Sigmoid colon (tissue), 7 donors: ENCODE data around the gene SSC5D. TPM values are rescaled to one million over a fixed set of nuclear protein-coding genes. Genes with fewer than 3 reads are reported as not detected.

Experiments
- DNase-seq: peaks from one replicate; pipeline ENCODE4 v3.0.0-alpha.2; 2019
- H3K27ac ChIP-seq, 4 donors: fragments of 200-600 bp; sonication (generic); one replicate each; pipeline ENCODE4 v1.5.1; 2016 to 2019; ENCODE audit warnings: mild to moderate bottlenecking in 1 of 4
- H3K27me3 ChIP-seq, 3 donors: fragments of 200-600 bp; sonication (generic); one replicate each; pipeline ENCODE4 v1.5.1; 2019; ENCODE audit warnings: mild to moderate bottlenecking in 1 of 3
- H3K36me3 ChIP-seq, 4 donors: fragments of 200-600 bp; sonication (generic); one replicate each; pipeline ENCODE4 v1.5.1; 2016 to 2019
- H3K4me1 ChIP-seq, 4 donors: fragments of 200-600 bp; sonication (generic); one replicate each; pipeline ENCODE4 v1.5.1; 2017 to 2019
- H3K4me3 ChIP-seq, 4 donors: fragments of 200-600 bp; sonication (generic); one replicate each; pipeline ENCODE4 v1.5.1; 2017 to 2019; ENCODE audit warnings: mild to moderate bottlenecking in 2 of 4, moderate library complexity in 1 of 4
- H3K9me3 ChIP-seq, 4 donors: fragments of 200-600 bp in 3 of 4; sonication (generic) in 3 of 4; one replicate each; pipeline versions ENCODE4 v1.5.1 to v1.6.1; 2013 to 2019
- EP300 ChIP-seq, 4 donors: sonication (generic); formaldehyde crosslinking; IDR thresholded peaks; one replicate each; pipeline ENCODE4 v1.6.1; 2017; ENCODE audit warnings: antibody characterized with exemption in 4 of 4
- POLR2A ChIP-seq, 2 donors: fragments of 450-650 bp; IDR thresholded peaks; one replicate each; pipeline ENCODE4 v1.6.1; 2016; ENCODE audit warnings: antibody characterized with exemption in 2 of 2, mild to moderate bottlenecking in 2 of 2, moderate library complexity in 2 of 2
- POLR2AphosphoS5 ChIP-seq, 4 donors: sonication (generic); formaldehyde crosslinking; IDR thresholded peaks; one replicate each; pipeline ENCODE4 v1.6.1; 2017; ENCODE audit warnings: antibody characterized with exemption in 4 of 4
- WGBS, 2 donors: extraction: QIAGEN DNeasy Blood & Tissue Kit; methylation state at CpG; one replicate each; pipeline ENCODE4 v1.1.7; 2013; 5-methylcytosine and 5-hydroxymethylcytosine counted together
- intact Hi-C: fragments of 100-400 bp; cut with DNase I; formaldehyde crosslinking; loops from one replicate; pipeline ENCODE4 v1.15.1; 2023
- polyA plus RNA-seq, 3 donors: library from polyadenylated mRNA; stranded (reverse); fragments of 200-250 nt; gene quantifications; one replicate each; pipeline ENCODE4 v1.2.3, GENCODE V29; 2013
- total RNA-seq, 4 donors: library from RNA; depleted of rRNA; stranded (reverse); fragments of >200 nt; gene quantifications; one replicate each; pipeline ENCODE4 v1.1.0, GENCODE V29; 2016
- TF ChIP-seq, protein P1 (sequence below), 4 experiments: fragments of 450-650 bp in 3 of 4; fragments of 200-600 bp in 1 of 4; IDR thresholded peaks; one replicate each; pipeline ENCODE4 v1.5.1; 2016 to 2019; ENCODE audit warnings: antibody characterized with exemption in 4 of 4, mild to moderate bottlenecking in 3 of 4, moderate library complexity in 2 of 4
- donor health status: healthy with polysubstance abuse.
- donor health status: Bipolar disorder and iron deficiency.
- donor health status: healthy.

The SSC5D gene
- total and polyA plus RNA-seq, 7 donors = 1.2 to 66.7 (median 14.4) TPM; not detected in 1

- WGBS, 2 donors = 1% methylated on average over 72 of the region's 72 CpGs
- H3K4me1 ChIP-seq = peaks cover 0 to 25% (median 21%) of the 10 kb centered on the region in 4 donors
- no peak overlapping the region for H3K27ac ChIP-seq
- no peak for DNase-seq
- H3K4me3 ChIP-seq = no peak overlapping the region
- H3K9me3 ChIP-seq = no peaks in the 10 kb centered on the region
- intact Hi-C loops = no loop called here
- TF ChIP-seq POLR2AphosphoS5 (IDR thresholded peaks at IDR 0.05) (no peak), EP300 (IDR thresholded peaks at IDR 0.05) (no peak), POLR2A (IDR thresholded peaks at IDR 0.05) (no peak)
- TF ChIP-seq, protein P1, sequence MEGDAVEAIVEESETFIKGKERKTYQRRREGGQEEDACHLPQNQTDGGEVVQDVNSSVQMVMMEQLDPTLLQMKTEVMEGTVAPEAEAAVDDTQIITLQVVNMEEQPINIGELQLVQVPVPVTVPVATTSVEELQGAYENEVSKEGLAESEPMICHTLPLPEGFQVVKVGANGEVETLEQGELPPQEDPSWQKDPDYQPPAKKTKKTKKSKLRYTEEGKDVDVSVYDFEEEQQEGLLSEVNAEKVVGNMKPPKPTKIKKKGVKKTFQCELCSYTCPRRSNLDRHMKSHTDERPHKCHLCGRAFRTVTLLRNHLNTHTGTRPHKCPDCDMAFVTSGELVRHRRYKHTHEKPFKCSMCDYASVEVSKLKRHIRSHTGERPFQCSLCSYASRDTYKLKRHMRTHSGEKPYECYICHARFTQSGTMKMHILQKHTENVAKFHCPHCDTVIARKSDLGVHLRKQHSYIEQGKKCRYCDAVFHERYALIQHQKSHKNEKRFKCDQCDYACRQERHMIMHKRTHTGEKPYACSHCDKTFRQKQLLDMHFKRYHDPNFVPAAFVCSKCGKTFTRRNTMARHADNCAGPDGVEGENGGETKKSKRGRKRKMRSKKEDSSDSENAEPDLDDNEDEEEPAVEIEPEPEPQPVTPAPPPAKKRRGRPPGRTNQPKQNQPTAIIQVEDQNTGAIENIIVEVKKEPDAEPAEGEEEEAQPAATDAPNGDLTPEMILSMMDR (IDR thresholded peaks at IDR 0.05) = no peak
- H3K27me3 ChIP-seq = peaks cover 66 to 90% (median 73%) of the 10 kb centered on the region in 3 donors
- no peaks in the 10 kb centered on the region for H3K36me3 ChIP-seq
Measured at GRCh38 chr19:55442372-55442961, 45.8 kb upstream of the SSC5D start.

GRCh38 chr19:55443045-55443823 is 45.0 kb upstream of the SSC5D start, which contains the start of gene SHISA7:
TSS of gene SHISA7 (minus strand) at chr19:55443300. CDS start at chr19:55442863, 437 bp downstream.
- WGBS, 2 donors = 2 to 9% methylated on average over 43 of the region's 43 CpGs
- intact Hi-C loops = no loop called here
- Histone ChIP-seq H3K36me3 (no peaks in the 10 kb centered on the region), H3K27me3 (peaks cover 59 to 82% (median 65%) of the 10 kb centered on the region in 3 donors), H3K4me3 (no peak within 1 kb of the TSS), H3K9me3 (no peaks in the 10 kb centered on the region), H3K4me1 (peaks cover 0 to 25% (median 21%) of the 10 kb centered on the region in 4 donors), H3K27ac (no peak within 1 kb of the TSS)
- TF ChIP-seq POLR2AphosphoS5 (IDR thresholded peaks at IDR 0.05) (no peak), POLR2A (IDR thresholded peaks at IDR 0.05) (no peak)
- TF ChIP-seq, protein P1 (IDR thresholded peaks at IDR 0.05) = no peak
- no peak for DNase-seq

GRCh38 chr19:55443824-55444480 is 44.3 kb upstream of the SSC5D start:
- peaks cover 52 to 75% (median 58%) of the 10 kb centered on the region in 3 donors for H3K27me3 ChIP-seq
- WGBS, 2 donors = 38 to 41% methylated on average over 18 of the region's 18 CpGs
- no peak overlapping the region for H3K27ac ChIP-seq
- peaks cover 0 to 25% (median 21%) of the 10 kb centered on the region in 4 donors for H3K4me1 ChIP-seq
- no peak overlapping the region for H3K4me3 ChIP-seq
- no peak for TF ChIP-seq POLR2A (IDR thresholded peaks at IDR 0.05)
- no peak for TF ChIP-seq EP300 (IDR thresholded peaks at IDR 0.05)
- TF ChIP-seq POLR2AphosphoS5 (IDR thresholded peaks at IDR 0.05) = no peak
- TF ChIP-seq, protein P1 (IDR thresholded peaks at IDR 0.05) = no peak
- intact Hi-C loops = no loop called here
- no peaks in the 10 kb centered on the region for H3K9me3 ChIP-seq
- no peaks in the 10 kb centered on the region for H3K36me3 ChIP-seq
- DNase-seq = no peak

DNA sequence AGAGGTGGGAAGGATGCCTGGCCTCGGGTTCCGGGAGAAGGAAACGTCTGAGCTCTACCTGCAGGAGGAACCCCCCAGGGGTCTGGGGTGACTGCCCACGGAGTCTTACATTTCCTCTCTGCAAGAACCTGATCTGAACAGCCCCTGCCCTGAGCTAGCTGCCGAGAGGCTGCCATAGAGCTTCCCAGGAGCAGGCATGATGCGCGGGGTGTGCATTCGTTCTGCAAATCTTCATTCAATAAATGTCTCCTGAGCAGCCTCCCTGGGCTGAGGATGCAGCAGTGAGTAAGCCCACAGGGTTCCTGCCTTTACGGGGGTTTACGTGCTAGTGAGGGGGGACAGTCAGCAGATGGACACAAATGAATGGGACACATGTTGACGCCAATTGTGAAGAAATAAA is 43.6 kb upstream of the SSC5D start:
- no peak overlapping the region for H3K27ac ChIP-seq
- WGBS, 2 donors = 46 to 47% methylated on average over 11 of the region's 11 CpGs
- peaks cover 0 to 25% (median 21%) of the 10 kb centered on the region in 4 donors for H3K4me1 ChIP-seq
- no peak overlapping the region for H3K4me3 ChIP-seq
- no peaks in the 10 kb centered on the region for H3K36me3 ChIP-seq
- TF ChIP-seq EP300 (IDR thresholded peaks at IDR 0.05) = no peak
- DNase-seq = no peak
- peaks cover 53 to 75% (median 58%) of the 10 kb centered on the region in 3 donors for H3K27me3 ChIP-seq
- no peaks in the 10 kb centered on the region for H3K9me3 ChIP-seq
- intact Hi-C loops = no loop called here

- intact Hi-C loops = no loop called here
- H3K27ac ChIP-seq = no peak overlapping the region
- peaks cover 0 to 18% (median 17%) of the 10 kb centered on the region in 4 donors for H3K4me1 ChIP-seq
- H3K9me3 ChIP-seq = no peaks in the 10 kb centered on the region
- WGBS, 2 donors = 65 to 70% methylated on average over 8 of the region's 8 CpGs
- no peak for TF ChIP-seq POLR2A (IDR thresholded peaks at IDR 0.05)
- TF ChIP-seq, protein P1 (IDR thresholded peaks at IDR 0.05) = no peak
- no peak for TF ChIP-seq POLR2AphosphoS5 (IDR thresholded peaks at IDR 0.05)
- TF ChIP-seq EP300 (IDR thresholded peaks at IDR 0.05) = no peak
- peaks cover 47 to 71% (median 52%) of the 10 kb centered on the region in 3 donors for H3K27me3 ChIP-seq
- H3K36me3 ChIP-seq = no peaks in the 10 kb centered on the region
- no peak for DNase-seq
- H3K4me3 ChIP-seq = no peak overlapping the region
Measured at GRCh38 chr19:55446060-55446459, 42.2 kb upstream of the SSC5D start.
